Endothelial cell of umbilical vein (primary cell): Measurements from ENCODE around the gene TMF1.

Source experiments
- CTCF ChIP-seq, 2 donors: IDR thresholded peaks; 1 replicate in 1 of 2; 2 replicates in 1 of 2; pipeline ENCODE4 v1.5.1; 2011; ENCODE audit warnings: low read length in 2 of 2, mild to moderate bottlenecking in 2 of 2, moderate library complexity in 2 of 2, control low read depth in 1 of 2, inconsistent platforms in 1 of 2, low read depth in 1 of 2; ENCODE audit not compliant: insufficient read depth in 1 of 2; ENCODE audit errors: extremely low read depth in 1 of 2
- EZH2 ChIP-seq: IDR thresholded peaks from 2 replicates; pipeline ENCODE4 v1.6.1; 2012; ENCODE audit warnings: borderline replicate concordance, low read depth, mild to moderate bottlenecking, moderate library complexity, low read length, inconsistent platforms; ENCODE audit not compliant: severe bottlenecking
- FOS ChIP-seq: IDR thresholded peaks from 2 replicates; pipeline ENCODE4 v1.6.1; 2011; ENCODE audit warnings: mild to moderate bottlenecking, low read length, moderate library complexity, borderline replicate concordance; ENCODE audit not compliant: insufficient read depth
- MAX ChIP-seq: IDR thresholded peaks from 2 replicates; pipeline ENCODE4 v1.6.1; 2011; ENCODE audit not compliant: insufficient read depth, insufficient read length
- POLR2A ChIP-seq: IDR thresholded peaks from 2 replicates; pipeline ENCODE4 v1.6.1; 2012; ENCODE audit warnings: low read depth, mild to moderate bottlenecking, control low read depth, low read length
- POLR2AphosphoS5 ChIP-seq: IDR thresholded peaks from 2 replicates; pipeline ENCODE4 v1.6.1; 2012; ENCODE audit warnings: low read depth, mild to moderate bottlenecking, control low read depth, low read length, moderate library complexity; ENCODE audit not compliant: insufficient read depth

- TF ChIP-seq CTCF (IDR thresholded peaks at IDR 0.05; ENCODE audit: extremely low read depth in 1 of 2, insufficient read depth in 1 of 2, low read depth in 1 of 2, low read length in 2 of 2), result no peak
- TF ChIP-seq MAX, result no peak
- TF ChIP-seq EZH2, result no peak
- no peak for TF ChIP-seq POLR2A
- TF ChIP-seq POLR2AphosphoS5, result no peak
- no peak for TF ChIP-seq FOS
Measured at GRCh38 chr3:69031635-69032034, 20.5 kb downstream of the TMF1 start.
